ENCODE measurements around the gene ANK2. TPM values are rescaled to one million over a fixed set of nuclear protein-coding genes. Genes with fewer than 3 reads are reported as not detected.

ANK2 gene
- total RNA-seq, 1 donor from 2014 or later = 0.68 TPM

- ATAC-seq (no peak), DNase-seq (ENCODE audit: low spot score) (no peak)
Observed at GRCh38 chr4:113420938-113421337, 371.5 kb downstream of the ANK2 start.

DNA sequence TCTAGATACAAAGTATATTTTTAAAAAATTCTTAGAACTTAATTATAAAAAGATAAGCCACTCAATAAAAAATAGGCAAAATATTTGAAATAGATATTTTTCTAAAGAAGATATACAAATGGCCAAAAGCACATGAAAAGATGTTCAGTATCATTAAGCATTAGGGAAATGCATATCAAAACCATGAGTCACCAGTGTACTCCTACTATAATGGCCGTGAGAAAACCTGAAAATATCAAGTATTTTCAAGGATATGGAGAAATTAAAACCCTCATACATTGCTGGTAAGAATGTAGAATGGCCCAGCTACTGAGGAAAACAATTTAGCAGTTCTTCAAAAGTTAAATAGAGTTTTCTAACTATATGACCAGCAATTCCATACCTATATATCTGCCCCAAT is 374.2 kb downstream of the ANK2 start:
- ATAC-seq = no peak
- DNase-seq (ENCODE audit: low spot score) = no peak

GRCh38 chr4:113433116-113433515 is 383.7 kb downstream of the ANK2 start:
- DNase-seq (ENCODE audit: low spot score) = no peak
- no peak for ATAC-seq
